Mammary epithelial cell (primary cell): Measurements from ENCODE around the gene MOGAT1.

Experiments used
- EZH2 ChIP-seq: IDR thresholded peaks from 2 replicates; pipeline ENCODE4 v1.6.1; 2012; ENCODE audit warnings: low read length, inconsistent platforms, borderline replicate concordance
- TF ChIP-seq, protein P1 (sequence below), 2 donors: IDR thresholded peaks in 1 of 2; conservative IDR thresholded peaks in 1 of 2; 2 replicates each; pipeline ENCODE4 v1.5.1; 2011 to 2012; ENCODE audit warnings: inconsistent platforms in 2 of 2, low read length in 2 of 2, mild to moderate bottlenecking in 2 of 2, control low read depth in 1 of 2, low read depth in 1 of 2; ENCODE audit not compliant: insufficient read depth in 1 of 2; ENCODE audit errors: extremely low read depth in 1 of 2

- no peak for TF ChIP-seq EZH2
- TF ChIP-seq, protein P1, sequence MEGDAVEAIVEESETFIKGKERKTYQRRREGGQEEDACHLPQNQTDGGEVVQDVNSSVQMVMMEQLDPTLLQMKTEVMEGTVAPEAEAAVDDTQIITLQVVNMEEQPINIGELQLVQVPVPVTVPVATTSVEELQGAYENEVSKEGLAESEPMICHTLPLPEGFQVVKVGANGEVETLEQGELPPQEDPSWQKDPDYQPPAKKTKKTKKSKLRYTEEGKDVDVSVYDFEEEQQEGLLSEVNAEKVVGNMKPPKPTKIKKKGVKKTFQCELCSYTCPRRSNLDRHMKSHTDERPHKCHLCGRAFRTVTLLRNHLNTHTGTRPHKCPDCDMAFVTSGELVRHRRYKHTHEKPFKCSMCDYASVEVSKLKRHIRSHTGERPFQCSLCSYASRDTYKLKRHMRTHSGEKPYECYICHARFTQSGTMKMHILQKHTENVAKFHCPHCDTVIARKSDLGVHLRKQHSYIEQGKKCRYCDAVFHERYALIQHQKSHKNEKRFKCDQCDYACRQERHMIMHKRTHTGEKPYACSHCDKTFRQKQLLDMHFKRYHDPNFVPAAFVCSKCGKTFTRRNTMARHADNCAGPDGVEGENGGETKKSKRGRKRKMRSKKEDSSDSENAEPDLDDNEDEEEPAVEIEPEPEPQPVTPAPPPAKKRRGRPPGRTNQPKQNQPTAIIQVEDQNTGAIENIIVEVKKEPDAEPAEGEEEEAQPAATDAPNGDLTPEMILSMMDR (conservative IDR thresholded peaks at IDR 0.05 in 1 of 2, IDR thresholded peaks at IDR 0.05 in 1 of 2; ENCODE audit: extremely low read depth in 1 of 2, insufficient read depth in 1 of 2, low read depth in 1 of 2, low read length in 2 of 2), result no peak
Measured at GRCh38 chr2:222677981-222678380, 6.5 kb downstream of the MOGAT1 start.
